ENCODE results near the gene FBXL17. TPM values are rescaled to one million over a fixed set of nuclear protein-coding genes. Genes with fewer than 3 reads are reported as not detected.

Gene FBXL17
- polyA plus RNA-seq, 1 of the 3 experiments (the other 2 are of a cell fraction): 4.4 TPM

DNA sequence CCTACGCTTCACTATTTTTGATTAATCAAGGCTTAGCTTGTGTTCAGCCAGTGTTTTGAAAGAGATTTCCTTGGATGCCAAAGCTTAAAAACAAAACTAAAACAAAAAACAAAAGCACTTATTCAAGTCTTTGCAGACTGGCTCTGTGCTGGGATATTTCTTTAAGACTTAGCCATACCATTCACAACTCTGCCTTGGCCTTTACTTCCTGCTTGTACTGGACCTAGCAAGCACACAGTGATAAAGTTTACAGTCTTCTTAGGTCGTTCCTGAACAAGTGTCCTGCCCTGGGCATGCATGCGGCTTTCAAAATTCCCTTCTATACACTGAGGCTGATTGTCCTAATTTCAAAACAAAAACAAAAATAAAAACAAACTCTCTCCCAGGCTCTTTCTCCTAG lies 20.7 kb downstream of the FBXL17 start:
- no peaks in the 10 kb centered on the region for H3K9me3 ChIP-seq
- ChIA-PET CTCF (interaction anchor here (1.1 to 2.4 kb wide), 2 partner anchors 16 to 101 kb away, joined by 3 to 10 read pairs; no protein-coding TSS in a partner anchor), POLR2A (no interaction called here)
- H2AFZ ChIP-seq (ENCODE audit: low read depth): no peak overlapping the region
- 94% methylated on average over 3 of the region's 3 CpGs for WGBS (ENCODE audit: low lambda C conversion rate)
- no peaks in the 10 kb centered on the region for H3K79me2 ChIP-seq (ENCODE audit: insufficient read depth)
- H3K36me3 ChIP-seq (replicated peaks in 1 of 2; ENCODE audit: control insufficient read depth in 1 of 2, insufficient read depth in 2 of 2, low read length in 1 of 2): peaks cover 29 to 30% of the 10 kb centered on the region in 2 experiments
- H3K9me2 ChIP-seq: no peaks in the 10 kb centered on the region
- H4K20me1 ChIP-seq (ENCODE audit: insufficient read depth): no peaks in the 10 kb centered on the region
- no peak for DNase-seq
- H3K4me1 ChIP-seq (ENCODE audit: control insufficient read depth in 1 of 2, insufficient read depth in 2 of 2, low read depth in 1 of 2, low read length in 1 of 2): no peaks in the 10 kb centered on the region
- H3F3A ChIP-seq (replicated peaks; ENCODE audit: insufficient read depth): no peaks in the 10 kb centered on the region
- no peak overlapping the region for H3K27ac ChIP-seq (ENCODE audit: low read depth in 2 of 2, low read length in 1 of 2)
- H3K4me3 ChIP-seq (ENCODE audit: low read depth in 2 of 2, low read length in 1 of 2): no peak overlapping the region
- no peak overlapping the region for H3K4me2 ChIP-seq
- TF ChIP-seq, protein P1, sequence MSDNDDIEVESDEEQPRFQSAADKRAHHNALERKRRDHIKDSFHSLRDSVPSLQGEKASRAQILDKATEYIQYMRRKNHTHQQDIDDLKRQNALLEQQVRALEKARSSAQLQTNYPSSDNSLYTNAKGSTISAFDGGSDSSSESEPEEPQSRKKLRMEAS (IDR thresholded peaks at IDR 0.05; ENCODE audit: low read depth): no peak
- TF ChIP-seq, protein P2, sequence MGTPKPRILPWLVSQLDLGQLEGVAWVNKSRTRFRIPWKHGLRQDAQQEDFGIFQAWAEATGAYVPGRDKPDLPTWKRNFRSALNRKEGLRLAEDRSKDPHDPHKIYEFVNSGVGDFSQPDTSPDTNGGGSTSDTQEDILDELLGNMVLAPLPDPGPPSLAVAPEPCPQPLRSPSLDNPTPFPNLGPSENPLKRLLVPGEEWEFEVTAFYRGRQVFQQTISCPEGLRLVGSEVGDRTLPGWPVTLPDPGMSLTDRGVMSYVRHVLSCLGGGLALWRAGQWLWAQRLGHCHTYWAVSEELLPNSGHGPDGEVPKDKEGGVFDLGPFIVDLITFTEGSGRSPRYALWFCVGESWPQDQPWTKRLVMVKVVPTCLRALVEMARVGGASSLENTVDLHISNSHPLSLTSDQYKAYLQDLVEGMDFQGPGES (IDR thresholded peaks at IDR 0.05; ENCODE audit: low read depth, low read length): no peak
- no peak for TF ChIP-seq FOSL2 (IDR thresholded peaks at IDR 0.05; ENCODE audit: borderline replicate concordance, low read depth)
- TF ChIP-seq, protein P3, sequence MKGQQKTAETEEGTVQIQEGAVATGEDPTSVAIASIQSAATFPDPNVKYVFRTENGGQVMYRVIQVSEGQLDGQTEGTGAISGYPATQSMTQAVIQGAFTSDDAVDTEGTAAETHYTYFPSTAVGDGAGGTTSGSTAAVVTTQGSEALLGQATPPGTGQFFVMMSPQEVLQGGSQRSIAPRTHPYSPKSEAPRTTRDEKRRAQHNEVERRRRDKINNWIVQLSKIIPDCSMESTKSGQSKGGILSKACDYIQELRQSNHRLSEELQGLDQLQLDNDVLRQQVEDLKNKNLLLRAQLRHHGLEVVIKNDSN (IDR thresholded peaks at IDR 0.05; ENCODE audit: borderline replicate concordance, low read depth): no peak
- TF ChIP-seq, protein P4, sequence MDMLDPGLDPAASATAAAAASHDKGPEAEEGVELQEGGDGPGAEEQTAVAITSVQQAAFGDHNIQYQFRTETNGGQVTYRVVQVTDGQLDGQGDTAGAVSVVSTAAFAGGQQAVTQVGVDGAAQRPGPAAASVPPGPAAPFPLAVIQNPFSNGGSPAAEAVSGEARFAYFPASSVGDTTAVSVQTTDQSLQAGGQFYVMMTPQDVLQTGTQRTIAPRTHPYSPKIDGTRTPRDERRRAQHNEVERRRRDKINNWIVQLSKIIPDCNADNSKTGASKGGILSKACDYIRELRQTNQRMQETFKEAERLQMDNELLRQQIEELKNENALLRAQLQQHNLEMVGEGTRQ (IDR thresholded peaks at IDR 0.05; ENCODE audit: borderline replicate concordance, low read depth, low read length): no peak
- no peak for TF ChIP-seq NRF1 (IDR thresholded peaks at IDR 0.05; ENCODE audit: low read depth, low read length)
- no peak for TF ChIP-seq MEF2A (IDR thresholded peaks at IDR 0.05; ENCODE audit: borderline replicate concordance, low read depth)
- no peak for TF ChIP-seq RCOR1 (IDR thresholded peaks at IDR 0.05; ENCODE audit: low read length)
- H3K9ac ChIP-seq: no peak overlapping the region
- no peaks in the 10 kb centered on the region for H3K27me3 ChIP-seq (ENCODE audit: insufficient read depth)

DNA sequence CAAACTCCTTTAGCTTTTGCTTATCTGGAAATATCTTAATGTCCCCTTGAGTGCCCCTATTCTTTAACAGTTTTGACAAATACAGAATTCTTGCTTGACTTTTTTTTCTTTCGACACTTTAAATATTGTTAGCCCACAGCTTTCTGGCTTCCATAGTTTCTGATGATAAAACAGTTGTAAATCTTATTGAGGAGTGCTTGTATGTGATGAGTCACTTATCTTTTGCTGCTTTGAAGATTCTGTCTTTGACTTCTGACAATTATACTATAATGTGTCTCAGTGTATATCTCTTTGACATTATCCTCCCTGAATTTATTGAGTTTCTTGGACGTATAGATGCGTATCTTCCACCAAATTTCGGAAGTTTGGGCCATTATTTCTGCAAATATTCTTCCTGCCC lies 21.6 kb downstream of the FBXL17 start:
- Histone ChIP-seq H3F3A (replicated peaks; ENCODE audit: insufficient read depth) (no peaks in the 10 kb centered on the region), H3K4me2 (no peak overlapping the region), H3K9ac (no peak overlapping the region), H3K36me3 (replicated peaks in 1 of 2; ENCODE audit: control insufficient read depth in 1 of 2, insufficient read depth in 2 of 2, low read length in 1 of 2) (peaks cover 27 to 30% of the 10 kb centered on the region in 2 experiments), H3K4me1 (ENCODE audit: control insufficient read depth in 1 of 2, insufficient read depth in 2 of 2, low read depth in 1 of 2, low read length in 1 of 2) (no peaks in the 10 kb centered on the region), H3K9me2 (no peaks in the 10 kb centered on the region), H3K27me3 (ENCODE audit: insufficient read depth) (no peaks in the 10 kb centered on the region), H2AFZ (ENCODE audit: low read depth) (no peak overlapping the region), H3K4me3 (ENCODE audit: low read depth in 2 of 2, low read length in 1 of 2) (no peak overlapping the region), H3K9me3 (no peaks in the 10 kb centered on the region), H3K27ac (ENCODE audit: low read depth in 2 of 2, low read length in 1 of 2) (no peak overlapping the region), H3K79me2 (ENCODE audit: insufficient read depth) (no peaks in the 10 kb centered on the region), H4K20me1 (ENCODE audit: insufficient read depth) (no peaks in the 10 kb centered on the region)
- CTCF ChIA-PET: interaction anchor here (0.7 kb wide), 1 partner anchor 99 kb away, joined by 3 read pairs; no protein-coding TSS in a partner anchor
- TF ChIP-seq, protein P4 (IDR thresholded peaks at IDR 0.05; ENCODE audit: borderline replicate concordance, low read depth, low read length): no peak
- TF ChIP-seq, protein P1 (IDR thresholded peaks at IDR 0.05; ENCODE audit: low read depth): no peak
- TF ChIP-seq MXI1 (IDR thresholded peaks at IDR 0.05; ENCODE audit: low read depth, low read length) (no peak), GABPA (IDR thresholded peaks at IDR 0.05; ENCODE audit: low read depth) (no peak), TAF1 (IDR thresholded peaks at IDR 0.05; ENCODE audit: borderline replicate concordance, low read depth, low read length) (no peak), RFX5 (IDR thresholded peaks at IDR 0.05; ENCODE audit: low read length) (no peak), RCOR1 (IDR thresholded peaks at IDR 0.05; ENCODE audit: low read length) (no peak), SMC3 (IDR thresholded peaks at IDR 0.05; ENCODE audit: low read depth, low read length) (no peak)
- TF ChIP-seq, protein P5, sequence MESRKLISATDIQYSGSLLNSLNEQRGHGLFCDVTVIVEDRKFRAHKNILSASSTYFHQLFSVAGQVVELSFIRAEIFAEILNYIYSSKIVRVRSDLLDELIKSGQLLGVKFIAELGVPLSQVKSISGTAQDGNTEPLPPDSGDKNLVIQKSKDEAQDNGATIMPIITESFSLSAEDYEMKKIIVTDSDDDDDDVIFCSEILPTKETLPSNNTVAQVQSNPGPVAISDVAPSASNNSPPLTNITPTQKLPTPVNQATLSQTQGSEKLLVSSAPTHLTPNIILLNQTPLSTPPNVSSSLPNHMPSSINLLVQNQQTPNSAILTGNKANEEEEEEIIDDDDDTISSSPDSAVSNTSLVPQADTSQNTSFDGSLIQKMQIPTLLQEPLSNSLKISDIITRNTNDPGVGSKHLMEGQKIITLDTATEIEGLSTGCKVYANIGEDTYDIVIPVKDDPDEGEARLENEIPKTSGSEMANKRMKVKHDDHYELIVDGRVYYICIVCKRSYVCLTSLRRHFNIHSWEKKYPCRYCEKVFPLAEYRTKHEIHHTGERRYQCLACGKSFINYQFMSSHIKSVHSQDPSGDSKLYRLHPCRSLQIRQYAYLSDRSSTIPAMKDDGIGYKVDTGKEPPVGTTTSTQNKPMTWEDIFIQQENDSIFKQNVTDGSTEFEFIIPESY (IDR thresholded peaks at IDR 0.05; ENCODE audit: borderline replicate concordance, low read depth): no peak
- 98% methylated on average over 4 of the region's 4 CpGs for WGBS (ENCODE audit: low lambda C conversion rate)
- DNase-seq: no peak
- POLR2A ChIA-PET: no interaction called here

Data from SK-N-SH (cell line).